ENCODE data around the gene FLVCR1.
"Not testable (repeated sequence)": the region's sequence is repeated elsewhere in the genome, so short reads cannot be mapped to it uniquely, and the experiment has no call there.

The FLVCR1 gene

DNA sequence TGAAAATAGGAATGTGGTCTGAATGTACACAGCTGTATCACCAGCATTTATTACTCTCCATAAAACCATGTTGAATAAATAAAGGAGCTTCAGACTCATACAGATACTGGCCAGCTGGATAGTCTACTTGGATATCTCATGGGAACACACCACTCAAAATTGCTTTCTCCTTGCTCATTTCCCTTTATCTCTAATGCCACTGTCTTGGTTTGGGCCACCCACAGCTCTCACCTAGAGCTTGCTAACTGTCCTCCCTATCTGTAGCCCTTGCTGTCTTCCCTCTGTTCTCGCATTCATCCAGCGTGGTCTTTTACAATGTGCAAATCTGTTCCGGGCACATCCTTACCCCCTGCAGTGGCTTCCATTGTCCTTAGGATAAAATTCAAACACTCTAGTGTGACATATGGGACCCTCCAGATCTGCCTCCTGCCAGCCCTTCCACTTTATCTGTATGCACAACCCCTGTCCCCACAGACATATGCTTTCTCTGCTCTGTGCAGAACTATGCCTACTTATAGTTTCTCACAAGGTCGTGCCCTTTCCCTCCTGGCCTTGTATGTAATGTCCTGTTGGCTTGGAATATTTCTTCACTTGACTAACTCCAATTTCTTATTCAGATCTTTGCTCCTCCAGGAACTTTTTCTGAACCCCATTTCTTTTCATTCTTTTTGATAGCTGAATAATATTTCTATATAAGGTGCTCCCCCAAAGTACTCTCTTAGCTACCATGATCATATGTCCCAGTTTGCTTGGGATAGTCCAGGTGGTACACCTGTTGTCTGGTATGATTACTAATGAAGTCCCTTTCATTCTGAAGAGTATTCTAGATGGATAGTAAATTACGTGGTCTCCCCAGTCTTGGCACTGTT, 2.9 kb downstream of the FLVCR1 start:
- no peak for DNase-seq (ENCODE audit: low read depth in 2 of 3, low spot score in 1 of 3)

DNA sequence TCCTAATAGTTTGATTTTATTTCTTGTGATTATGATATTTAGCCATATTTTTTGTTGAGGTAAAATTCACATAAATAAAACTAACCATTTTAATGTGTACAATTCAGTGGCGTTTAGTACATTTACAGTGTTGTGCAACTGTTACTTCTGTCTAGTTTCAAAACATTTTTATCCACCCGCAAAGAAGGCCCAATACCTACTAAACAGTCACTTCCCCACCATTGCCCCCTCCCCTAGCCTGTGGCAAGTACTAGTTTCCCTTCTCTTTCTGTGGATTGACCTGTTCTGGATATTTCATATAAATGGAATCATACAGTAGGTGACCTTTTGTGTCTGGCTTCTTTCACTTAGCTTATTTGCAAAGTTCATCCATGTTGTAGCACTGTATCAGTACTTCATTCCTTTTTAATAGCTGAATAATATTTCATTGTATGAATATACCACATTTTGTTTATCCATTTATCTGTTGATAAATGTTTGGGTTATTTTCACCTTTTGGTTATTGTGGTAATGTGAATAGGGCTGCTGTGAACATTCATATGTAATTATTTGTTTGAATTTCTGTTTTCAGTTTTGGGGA, 4.1 kb downstream of the FLVCR1 start:
- no peak for DNase-seq (ENCODE audit: low read depth in 2 of 3, low spot score in 1 of 3)

- not testable (repeated sequence) for DNase-seq (ENCODE audit: low read depth in 2 of 3, low spot score in 1 of 3)
Observed at GRCh38 chr1:212863345-212863744, 5.3 kb downstream of the FLVCR1 start.

GRCh38 chr1:212864201-212864600, 6.1 kb downstream of the FLVCR1 start:
- DNase-seq (ENCODE audit: low read depth in 2 of 3, low spot score in 1 of 3): no peak

- DNase-seq (ENCODE audit: low read depth in 2 of 3, low spot score in 1 of 3): no peak
Observed at GRCh38 chr1:212867192-212867591, 9.1 kb downstream of the FLVCR1 start.

- no peak for DNase-seq (ENCODE audit: low read depth in 2 of 3, low spot score in 1 of 3)
Observed at GRCh38 chr1:212871976-212872375, 13.9 kb downstream of the FLVCR1 start.

DNA sequence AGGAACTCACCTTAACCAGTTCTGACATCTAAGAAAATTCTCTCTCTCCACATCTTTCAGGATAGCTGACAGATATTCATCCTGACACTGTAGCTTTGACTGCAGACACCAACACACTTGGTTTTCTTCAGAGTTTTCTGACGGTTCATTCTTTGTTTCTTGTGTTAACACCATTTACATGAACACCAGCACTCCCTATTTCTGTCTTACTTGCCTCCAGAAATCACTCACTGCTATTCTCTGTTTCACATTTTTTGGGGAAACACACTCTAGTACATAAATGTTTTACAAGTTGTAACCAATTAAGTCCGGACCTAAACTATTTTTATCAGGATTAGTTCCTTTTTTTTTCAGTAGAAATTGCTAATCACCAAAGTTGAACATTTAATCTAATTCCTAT, 15.4 kb downstream of the FLVCR1 start:
- DNase-seq (ENCODE audit: low read depth in 2 of 3, low spot score in 1 of 3): no peak

- DNase-seq (ENCODE audit: low read depth in 2 of 3, low spot score in 1 of 3): no peak
Observed at GRCh38 chr1:212878418-212878817, 20.3 kb downstream of the FLVCR1 start.

GRCh38 chr1:212879947-212880690, 22.0 kb downstream of the FLVCR1 start:
- no peak for DNase-seq (ENCODE audit: low read depth in 2 of 3, low spot score in 1 of 3)

- DNase-seq (ENCODE audit: low read depth in 2 of 3, low spot score in 1 of 3): no peak
Observed at GRCh38 chr1:212884592-212884991, 26.5 kb downstream of the FLVCR1 start.

DNA sequence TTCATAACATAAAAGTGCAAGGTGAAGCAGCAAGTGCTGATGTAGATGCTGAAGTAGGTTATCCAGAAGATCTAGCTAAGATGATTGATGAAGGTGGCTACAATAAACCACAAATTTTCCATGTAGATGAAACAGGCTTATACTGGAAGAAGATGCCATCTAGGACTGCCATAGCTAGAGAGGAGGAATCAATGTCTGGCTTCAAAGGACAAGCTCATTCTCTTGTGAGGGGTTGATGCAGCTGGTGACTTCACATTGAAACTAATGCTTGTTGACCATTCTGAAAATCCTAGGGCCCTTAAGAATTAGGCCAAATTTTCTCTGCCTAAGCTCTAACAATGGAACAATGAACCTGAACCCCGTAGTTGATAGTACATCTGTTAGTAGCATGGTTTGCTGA, 34.0 kb downstream of the FLVCR1 start:
- DNase-seq (ENCODE audit: low read depth in 2 of 3, low spot score in 1 of 3): no peak

DNA sequence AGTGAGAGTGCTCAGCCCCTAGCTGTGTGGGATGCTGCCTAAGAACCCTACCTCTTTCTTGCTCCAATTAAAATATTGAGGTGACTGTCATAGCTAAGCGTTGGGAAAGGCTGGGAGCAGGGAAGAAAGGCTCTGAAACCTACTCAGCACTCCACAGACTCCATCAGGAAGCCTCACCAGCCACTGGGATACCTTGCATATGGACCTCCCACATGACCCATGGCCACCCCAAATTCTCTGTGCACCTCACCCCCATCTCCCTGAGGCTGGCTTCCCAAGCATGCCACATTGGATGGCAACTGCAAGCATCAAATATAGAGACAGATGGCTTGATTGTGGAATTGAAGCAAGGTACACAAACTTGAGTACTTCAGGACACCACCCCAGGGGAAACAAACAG, 41.8 kb downstream of the FLVCR1 start:
- no peak for DNase-seq (ENCODE audit: low read depth in 2 of 3, low spot score in 1 of 3)

DNA sequence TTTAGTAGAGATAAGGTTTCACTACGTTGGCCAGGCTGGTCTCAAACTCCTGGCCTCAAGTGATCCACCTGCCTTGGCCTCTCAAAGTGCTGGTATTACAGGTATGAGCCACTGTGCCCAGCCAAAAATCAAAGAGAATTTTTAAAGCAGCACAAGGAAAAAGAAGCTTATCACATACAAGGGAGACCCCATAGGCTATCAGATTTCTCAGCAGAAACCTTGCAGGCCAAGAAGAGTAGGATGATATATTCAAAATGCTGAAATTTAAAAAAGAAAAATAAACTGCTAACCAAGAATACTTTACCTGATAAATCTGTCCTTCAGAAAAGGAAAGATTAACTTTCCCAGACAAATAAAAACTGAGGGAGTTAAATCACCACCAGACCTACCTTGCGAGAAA, 43.2 kb downstream of the FLVCR1 start:
- no peak for DNase-seq (ENCODE audit: low read depth in 2 of 3, low spot score in 1 of 3)

GRCh38 chr1:212902054-212902453, 44.0 kb downstream of the FLVCR1 start:
- no peak for DNase-seq (ENCODE audit: low read depth in 2 of 3, low spot score in 1 of 3)

GRCh38 chr1:212903664-212904063, 45.6 kb downstream of the FLVCR1 start:
- DNase-seq (ENCODE audit: low read depth in 2 of 3, low spot score in 1 of 3): no peak

- not testable (repeated sequence) for DNase-seq (ENCODE audit: low read depth in 2 of 3, low spot score in 1 of 3)
Observed at GRCh38 chr1:212908071-212908470, 50.0 kb downstream of the FLVCR1 start.

- DNase-seq (ENCODE audit: low read depth in 2 of 3, low spot score in 1 of 3): no peak
Observed at GRCh38 chr1:212908971-212909370, 50.9 kb downstream of the FLVCR1 start.

DNA sequence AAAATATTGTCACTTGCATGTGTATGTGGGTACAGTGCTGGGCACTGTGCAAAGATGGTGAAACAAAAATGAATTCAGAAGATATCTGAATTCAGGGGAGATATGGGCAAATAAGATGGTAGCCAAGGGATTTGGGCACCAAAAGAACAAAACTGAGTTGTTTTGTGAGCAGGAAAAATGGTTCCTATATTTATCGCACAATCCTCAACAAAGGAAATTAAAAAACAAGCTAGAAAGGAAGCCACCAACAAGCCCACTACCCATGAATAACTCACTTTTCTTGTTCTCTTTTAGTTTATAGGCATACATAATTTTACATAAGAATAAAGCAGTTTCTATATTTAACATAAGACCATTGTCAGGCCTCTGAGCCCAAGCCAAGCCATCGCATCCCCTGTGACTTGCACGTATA, 51.6 kb downstream of the FLVCR1 start:
- DNase-seq (ENCODE audit: low read depth in 2 of 3, low spot score in 1 of 3): no peak

- DNase-seq (ENCODE audit: low read depth in 2 of 3, low spot score in 1 of 3): not testable (repeated sequence)
Observed at GRCh38 chr1:212910213-212910612, 52.1 kb downstream of the FLVCR1 start.

- not testable (repeated sequence) for DNase-seq (ENCODE audit: low read depth in 2 of 3, low spot score in 1 of 3)
Observed at GRCh38 chr1:212913638-212914037, 55.6 kb downstream of the FLVCR1 start.

DNA sequence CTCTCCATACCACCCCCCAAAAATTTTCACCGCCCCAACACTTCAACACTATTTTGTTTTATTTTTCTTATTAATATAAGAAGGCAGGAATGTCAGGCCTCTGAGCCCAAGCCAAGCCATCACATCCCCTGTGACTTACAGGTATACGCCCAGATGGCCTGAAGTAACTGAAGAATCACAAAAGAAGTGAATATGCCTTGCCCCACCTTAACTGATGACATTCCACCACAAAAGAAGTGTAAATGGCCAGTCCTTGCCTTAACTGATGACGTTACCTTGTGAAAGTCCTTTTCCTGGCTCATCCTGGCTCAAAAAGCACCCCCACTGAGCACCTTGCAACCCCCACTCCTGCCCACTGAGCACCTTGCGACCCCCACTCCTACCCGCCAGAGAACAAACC, 56.0 kb downstream of the FLVCR1 start:
- DNase-seq (ENCODE audit: low read depth in 2 of 3, low spot score in 1 of 3): not testable (repeated sequence)

DNA sequence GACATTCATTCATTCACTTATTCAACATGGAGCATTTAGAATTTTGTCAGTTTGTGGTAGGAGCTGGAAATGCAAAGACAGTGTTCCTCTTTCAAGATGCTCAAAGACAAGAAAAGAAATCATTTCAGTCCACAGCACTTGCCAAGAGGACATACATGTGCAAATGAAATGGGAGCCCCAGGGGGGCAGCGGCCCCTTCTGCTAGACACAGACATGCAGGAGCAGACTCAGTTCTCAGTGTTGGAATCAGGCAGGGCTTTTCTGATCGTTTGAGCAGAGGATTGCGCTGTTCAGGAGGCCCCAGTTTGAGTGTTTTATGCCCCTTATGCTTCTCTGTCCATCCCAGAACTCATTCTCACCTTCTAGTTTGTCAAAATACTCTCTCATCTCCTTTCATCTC, 56.7 kb downstream of the FLVCR1 start:
- no peak for DNase-seq (ENCODE audit: low read depth in 2 of 3, low spot score in 1 of 3)

All from stimulated activated CD4-positive, alpha-beta T cell treated with anti-CD3 and anti-CD28 coated beads, Interleukin-12 subunit alpha, Interleukin-12 subunit beta, amount 100 ng/mL, for 48 hours (primary cell).